HG03135 (cell line): ENCODE measurements around the gene ATG5.

Experiments used
- ATAC-seq: cut with Tn5 transposase; IDR thresholded peaks from one replicate; pipeline ENCODE4 v1.9.1; 2021; ENCODE audit warnings: mild to moderate bottlenecking, moderate library complexity; ENCODE audit not compliant: unreplicated experiment

Gene ATG5

DNA sequence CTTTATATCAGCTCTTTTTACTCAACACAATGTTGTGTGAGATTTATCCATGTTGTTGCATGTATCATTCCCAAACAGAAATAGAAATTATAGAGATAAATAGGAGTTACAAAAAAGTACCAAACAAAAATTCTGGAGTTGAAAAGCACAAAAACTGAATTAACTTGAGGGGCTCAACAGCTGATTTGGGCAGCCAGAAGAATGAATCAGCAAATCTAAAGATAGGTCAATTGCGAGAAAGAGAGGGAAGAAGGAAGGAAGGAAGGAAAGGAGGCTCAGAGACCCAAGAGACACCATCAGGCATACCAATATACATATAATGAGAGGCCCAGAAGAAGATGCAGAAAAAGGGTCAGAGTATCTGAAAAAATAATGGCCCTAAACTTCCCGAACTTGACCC lies 98.9 kb downstream of the ATG5 start:
- ATAC-seq, result no peak

DNA sequence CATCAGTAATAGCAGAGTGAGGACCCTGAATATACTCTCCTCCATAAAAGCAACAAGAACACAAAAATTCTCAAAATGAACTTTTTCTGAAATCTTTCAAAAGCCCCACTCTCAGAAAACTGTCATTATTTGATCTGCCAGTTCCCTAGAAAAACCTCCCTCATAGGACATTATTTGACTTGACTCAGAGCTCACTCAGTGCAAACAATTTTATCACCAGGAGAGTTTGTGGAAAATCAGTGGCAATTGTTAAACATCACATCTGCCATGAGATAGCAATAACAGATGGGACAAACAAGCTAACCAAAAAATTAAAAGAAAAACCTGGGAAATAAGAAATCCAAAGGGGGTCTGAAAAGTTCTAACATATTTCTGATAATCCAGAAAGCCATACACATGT lies 100.0 kb downstream of the ATG5 start:
- no peak for ATAC-seq

DNA sequence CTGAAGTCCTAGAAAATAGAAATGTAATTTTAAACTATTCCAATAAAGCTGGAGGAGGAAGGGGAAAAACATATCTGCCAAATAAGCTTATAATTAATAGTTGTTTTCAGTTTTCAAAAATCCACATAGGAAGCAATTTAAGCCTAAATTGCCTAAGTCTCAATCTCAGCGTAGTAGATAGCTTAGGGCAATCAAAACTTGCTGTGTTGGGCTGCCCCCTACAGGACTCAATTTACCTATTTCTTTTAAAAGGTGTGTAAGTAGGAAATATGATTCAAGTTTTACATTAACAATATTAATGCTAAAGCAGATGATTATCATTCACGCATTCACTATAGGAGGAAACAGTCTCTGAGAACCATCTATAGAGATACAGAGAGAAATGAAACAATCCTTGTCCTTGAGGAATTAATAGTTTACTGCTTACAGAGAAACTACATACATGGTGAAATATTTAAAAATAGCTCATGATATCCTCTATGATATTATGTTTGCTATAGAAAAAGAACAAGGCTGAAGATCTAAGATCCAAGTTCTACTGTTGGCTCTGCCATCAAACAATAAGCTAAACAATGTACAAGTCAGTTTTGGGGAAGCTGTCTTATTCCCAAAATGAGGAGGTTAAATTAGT lies 102.1 kb downstream of the ATG5 start:
- ATAC-seq, result no peak

- peak; percentile 59 for ATAC-seq
These were observed 105.1 kb downstream of the ATG5 start for GRCh38 chr6:106220485-106220884.

DNA sequence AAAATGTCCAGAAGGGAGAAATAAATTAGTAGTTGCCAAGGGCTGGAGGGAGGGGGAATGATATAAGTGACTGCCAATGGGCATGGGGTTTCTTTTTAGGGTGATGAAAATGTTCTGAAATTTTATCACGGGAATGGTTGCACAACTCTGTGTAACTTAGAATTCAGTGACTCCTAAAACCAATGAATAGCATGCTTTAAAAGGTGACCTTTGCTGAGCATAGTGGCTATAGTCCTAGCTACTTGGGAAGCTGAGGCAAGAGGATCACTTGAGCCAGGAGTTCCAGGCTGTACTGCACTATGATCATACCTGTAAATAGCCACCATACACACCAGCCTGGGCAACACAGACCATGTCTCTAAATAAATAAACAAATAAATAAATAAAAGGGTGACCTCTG lies 109.0 kb downstream of the ATG5 start:
- ATAC-seq, result no peak

DNA sequence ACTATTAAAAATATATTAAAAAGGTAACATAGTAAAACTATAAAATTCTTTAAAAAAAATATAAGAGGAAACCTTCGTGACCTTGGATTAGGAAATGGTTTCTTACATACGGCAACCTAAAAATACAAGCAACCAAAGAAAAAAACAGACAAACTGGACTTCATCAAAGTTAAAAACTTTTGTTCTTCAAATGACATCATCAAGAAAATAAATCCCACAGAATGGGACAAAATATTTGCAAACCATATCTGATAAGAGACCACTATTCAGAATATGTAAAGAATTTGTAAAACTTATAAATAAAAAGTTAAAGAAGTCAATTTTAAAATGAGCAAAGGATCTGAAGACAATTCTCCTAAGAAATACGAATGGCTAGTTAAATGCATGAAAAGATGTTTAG lies 110.0 kb downstream of the ATG5 start:
- no peak for ATAC-seq

GRCh38 chr6:106214531-106214930 lies 111.0 kb downstream of the ATG5 start:
- ATAC-seq, result no peak

- no peak for ATAC-seq
These were observed 111.8 kb downstream of the ATG5 start for GRCh38 chr6:106213660-106214289.

GRCh38 chr6:106212576-106212975 lies 113.0 kb downstream of the ATG5 start:
- ATAC-seq, result no peak

DNA sequence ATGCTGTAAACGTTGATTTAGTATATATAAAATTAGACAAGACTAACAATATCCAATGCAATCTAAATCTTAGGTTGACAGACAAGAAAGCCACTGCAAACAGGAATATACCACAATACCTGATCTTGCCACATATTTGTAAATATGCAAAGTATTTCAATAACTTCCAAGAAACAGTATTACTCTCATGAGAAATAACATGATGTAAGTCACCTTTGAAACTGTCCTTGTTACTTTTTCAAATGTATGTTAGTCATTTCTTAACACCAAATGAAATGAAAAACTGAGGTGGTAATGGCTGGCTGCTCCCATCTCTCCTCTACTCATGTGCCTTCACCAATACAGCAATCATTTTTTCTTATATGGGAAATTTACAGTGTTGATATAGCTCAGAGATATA lies 118.7 kb downstream of the ATG5 start:
- no peak for ATAC-seq

DNA sequence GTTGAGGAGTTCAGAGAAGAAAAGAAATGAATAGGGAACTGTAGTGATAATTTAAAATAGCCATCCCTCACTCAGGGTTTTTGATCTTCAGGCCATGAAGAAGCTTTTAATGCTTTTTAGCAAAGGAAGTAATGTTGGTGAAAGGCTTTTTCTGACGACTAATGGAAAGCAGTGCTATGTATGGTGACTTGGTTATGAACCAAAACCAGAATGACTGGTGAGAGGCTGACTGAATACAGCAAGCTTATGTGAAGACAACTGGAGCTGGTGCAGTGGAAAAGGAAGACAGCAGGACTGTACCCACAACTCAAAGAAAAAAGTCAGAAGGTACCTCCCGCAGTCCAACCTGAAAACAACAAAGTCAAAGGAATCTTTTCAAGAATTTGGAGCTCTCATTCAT lies 120.6 kb downstream of the ATG5 start:
- no peak for ATAC-seq

DNA sequence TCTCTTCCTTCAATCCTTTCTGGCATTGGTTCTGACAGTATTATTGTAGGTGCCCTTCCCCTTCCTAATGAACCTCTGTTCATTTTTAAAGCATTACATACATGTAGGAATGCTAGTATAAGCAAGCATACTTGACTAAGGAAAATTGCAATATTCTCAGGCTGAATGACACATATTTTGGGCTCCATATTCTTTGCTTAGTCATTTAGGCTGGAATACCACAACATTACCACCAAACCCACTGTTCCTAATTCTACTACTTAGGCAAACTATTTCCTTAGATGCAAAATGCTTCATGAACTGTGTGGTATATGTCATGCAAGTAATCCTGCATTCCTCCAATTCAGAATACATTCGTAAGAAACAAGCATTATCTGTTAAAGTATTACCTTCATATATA lies 125.6 kb downstream of the ATG5 start:
- ATAC-seq, result no peak

DNA sequence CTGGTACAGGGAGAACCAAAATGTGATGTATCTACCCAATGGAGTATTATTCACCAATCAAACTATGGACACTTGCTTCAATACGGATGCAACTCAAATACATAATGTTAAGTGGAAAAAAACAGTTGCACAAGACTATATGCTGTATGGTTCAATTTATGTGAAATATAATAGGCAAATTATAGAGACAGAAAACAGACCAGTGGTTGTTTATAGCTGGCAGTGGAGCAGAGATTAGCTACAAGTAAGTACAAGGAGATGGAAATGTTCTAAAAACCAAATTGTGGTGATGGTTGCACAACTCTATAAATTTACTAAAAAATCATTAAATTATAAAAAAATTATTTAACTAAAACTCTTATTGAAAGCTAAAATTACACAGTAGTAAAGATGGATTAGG lies 126.2 kb downstream of the ATG5 start:
- no peak for ATAC-seq

- ATAC-seq, result no peak
These were observed 128.1 kb downstream of the ATG5 start for GRCh38 chr6:106197441-106197840.

GRCh38 chr6:106194949-106195921 lies 130.3 kb downstream of the ATG5 start:
- ATAC-seq, result no peak

DNA sequence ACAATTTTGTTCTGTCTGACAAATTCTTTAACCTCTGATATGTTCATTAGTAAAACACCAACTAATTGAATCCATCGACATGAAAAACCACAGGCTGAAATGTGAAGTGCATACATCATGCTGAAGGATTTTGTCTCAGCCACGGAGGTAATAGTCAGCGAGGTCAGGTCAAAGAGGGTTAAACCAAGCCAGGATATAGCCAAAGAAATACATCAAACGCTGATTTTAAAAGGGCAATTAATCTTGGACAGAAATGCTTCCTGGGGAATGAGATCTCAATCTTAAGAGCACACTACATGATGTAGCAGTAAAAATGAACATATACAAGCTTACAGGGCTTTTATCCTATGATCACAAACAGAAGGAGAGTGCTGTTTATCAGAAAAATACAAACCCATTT lies 132.7 kb downstream of the ATG5 start:
- no peak for ATAC-seq

- ATAC-seq, result no peak
These were observed 137.3 kb downstream of the ATG5 start for GRCh38 chr6:106188104-106188794.

- ATAC-seq, result no peak
These were observed 138.1 kb downstream of the ATG5 start for GRCh38 chr6:106187424-106187982.

DNA sequence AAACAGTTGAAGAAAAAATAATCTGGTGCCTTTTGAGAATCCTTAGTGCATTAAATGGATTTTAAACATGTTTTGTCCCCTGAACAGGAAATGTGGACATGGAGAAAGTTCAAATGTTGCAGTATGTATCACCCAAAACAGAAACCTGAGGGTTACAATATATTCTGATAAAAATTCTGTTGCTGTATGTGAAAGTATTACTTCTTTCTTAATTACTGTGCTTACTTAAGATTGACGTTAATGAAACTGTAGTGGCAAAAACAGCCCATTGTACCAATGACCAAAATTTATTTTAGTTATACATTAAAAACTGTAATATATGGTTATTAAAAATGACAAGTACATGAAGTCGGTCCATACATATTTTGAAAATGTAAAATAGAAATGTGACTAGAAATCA lies 138.8 kb downstream of the ATG5 start:
- ATAC-seq, result no peak

DNA sequence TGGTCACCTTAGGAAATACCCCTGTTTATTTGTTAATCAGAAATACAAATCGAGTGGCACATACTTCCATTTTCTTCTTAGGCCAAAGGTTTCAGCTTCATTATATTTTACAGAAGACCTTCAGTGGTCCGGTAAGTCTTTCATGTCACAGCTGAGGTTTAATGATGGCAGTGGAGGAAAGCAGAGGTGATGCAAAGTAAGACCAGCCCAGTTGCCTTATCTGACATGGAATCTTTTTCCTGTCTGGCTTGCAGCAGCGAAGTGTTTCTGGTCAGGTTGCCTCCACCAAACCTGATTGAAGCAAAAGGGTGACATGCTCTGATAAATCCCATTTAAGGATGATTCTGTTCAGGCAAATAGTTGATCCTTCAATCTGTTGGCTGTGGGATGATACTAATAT lies 139.4 kb downstream of the ATG5 start:
- no peak for ATAC-seq

DNA sequence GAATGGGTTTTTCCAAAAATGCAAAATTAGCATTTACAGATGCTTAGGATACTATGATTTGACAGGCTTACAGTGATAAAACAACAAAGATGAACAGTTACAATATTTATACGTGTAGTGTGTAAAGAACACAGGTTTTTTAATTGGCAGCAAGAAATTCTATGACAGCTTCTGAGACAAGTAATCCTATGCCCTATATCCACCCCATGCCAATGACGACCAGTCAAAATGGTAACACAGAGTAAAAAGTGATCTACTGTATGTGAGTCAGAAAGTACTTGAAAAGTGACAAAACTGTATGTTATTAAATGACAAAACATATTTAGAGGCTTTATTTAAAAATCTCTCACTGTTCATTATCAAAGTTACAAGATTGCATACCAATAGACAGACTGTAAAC lies 139.9 kb downstream of the ATG5 start:
- ATAC-seq, result no peak
